GM23338 (cell line): ENCODE measurements around the gene TENT4B. TPM values are rescaled to one million over a fixed set of nuclear protein-coding genes. Genes with fewer than 3 reads are reported as not detected.

Experiments
- ATAC-seq: fragments of 200-7000 bp; cut with Tn5 transposase; 3 replicates; pipeline ENCODE4 v1.9.1; 2020
- DNase-seq: peaks from one replicate; pipeline ENCODE4 v3.0.0-alpha.2; 2015; ENCODE audit warnings: low spot score
- H2AFZ ChIP-seq: fragments of 200-600 bp; sonication (generic); 2 replicates; pipeline ENCODE4 v1.8.0; 2016; ENCODE audit warnings: antibody characterized with exemption, mild to moderate bottlenecking, moderate library complexity
- H3F3A ChIP-seq: fragments of 200-600 bp; sonication (generic); replicated peaks from 2 replicates; pipeline ENCODE4 v1.8.0; 2017; ENCODE audit warnings: antibody characterized with exemption, mixed run types, low read depth
- H3K27ac ChIP-seq: fragments of 200-600 bp; sonication (generic); 2 replicates; pipeline ENCODE4 v1.6.1; 2016; ENCODE audit warnings: low read depth
- H3K27me3 ChIP-seq: fragments of 200-600 bp; sonication (generic); 2 replicates; pipeline ENCODE4 v1.8.0; 2016; ENCODE audit warnings: mild to moderate bottlenecking, mixed run types, moderate library complexity; ENCODE audit not compliant: insufficient read depth
- H3K36me3 ChIP-seq: fragments of 200-600 bp; sonication (generic); 2 replicates; pipeline ENCODE4 v1.8.0; 2016; ENCODE audit warnings: mild to moderate bottlenecking; ENCODE audit not compliant: insufficient read depth
- H3K4me1 ChIP-seq: fragments of 200-600 bp; sonication (generic); 2 replicates; pipeline ENCODE4 v1.8.0; 2016; ENCODE audit warnings: mild to moderate bottlenecking, moderate library complexity; ENCODE audit not compliant: insufficient read depth
- H3K4me2 ChIP-seq: fragments of 200-600 bp; sonication (generic); 2 replicates; pipeline ENCODE4 v1.7.1; 2017; ENCODE audit warnings: mixed run types
- H3K4me3 ChIP-seq: fragments of 200-600 bp; sonication (generic); 2 replicates; pipeline ENCODE4 v1.6.1; 2016; ENCODE audit warnings: mixed run types
- H3K79me2 ChIP-seq: fragments of 200-600 bp; sonication (generic); replicated peaks from 2 replicates; pipeline ENCODE4 v1.8.0; 2017; ENCODE audit warnings: mild to moderate bottlenecking; ENCODE audit not compliant: insufficient read depth
- H3K9me2 ChIP-seq: fragments of 200-600 bp; sonication (generic); 2 replicates; pipeline ENCODE4 v1.8.0; 2017; ENCODE audit not compliant: insufficient read depth
- H4K20me1 ChIP-seq: fragments of 200-600 bp; sonication (generic); replicated peaks from 2 replicates; pipeline ENCODE4 v1.8.0; 2017; ENCODE audit warnings: mild to moderate bottlenecking; ENCODE audit not compliant: insufficient read depth
- H3K27ac Mint-ChIP-seq: 2 replicates; pipeline ENCODE4 v1.8.0; 2020; ENCODE audit warnings: inconsistent platforms, mild to moderate bottlenecking, moderate library complexity, mixed read lengths
- H3K27me3 Mint-ChIP-seq: 3 replicates; pipeline ENCODE4 v1.8.0; 2022; ENCODE audit warnings: low read depth, mild to moderate bottlenecking, moderate library complexity, mixed read lengths, inconsistent platforms; ENCODE audit not compliant: insufficient read depth, poor library complexity
- H3K36me3 Mint-ChIP-seq: 3 replicates; pipeline ENCODE4 v1.8.0; 2021; ENCODE audit warnings: low read depth, mild to moderate bottlenecking, inconsistent platforms, moderate library complexity, mixed read lengths
- H3K4me1 Mint-ChIP-seq: 3 replicates; pipeline ENCODE4 v1.8.0; 2020; ENCODE audit warnings: mild to moderate bottlenecking, inconsistent platforms, mixed read lengths
- H3K4me3 Mint-ChIP-seq: 3 replicates; pipeline ENCODE4 v1.8.0; 2021; ENCODE audit warnings: moderate library complexity, mild to moderate bottlenecking, inconsistent platforms, mixed read lengths
- H3K9me3 Mint-ChIP-seq: 3 replicates; pipeline ENCODE4 v1.8.0; 2020; ENCODE audit warnings: moderate library complexity, mild to moderate bottlenecking, inconsistent platforms, mixed read lengths
- CREB1 ChIP-seq: fragments of 250-450 bp; sonication (Bioruptor Pico); IDR thresholded peaks from 2 replicates; pipeline ENCODE4 v1.5.0; 2020; ENCODE audit warnings: low read depth, mild to moderate bottlenecking, moderate library complexity
- EZH2 ChIP-seq: fragments of 200-600 bp; sonication (generic); IDR thresholded peaks from one replicate; pipeline ENCODE4 v1.8.0; 2017; ENCODE audit warnings: antibody characterized with exemption, mild to moderate bottlenecking, low read depth; ENCODE audit not compliant: unreplicated experiment
- EZH2phosphoT487 ChIP-seq: fragments of 200-600 bp; sonication (generic); IDR thresholded peaks from one replicate; pipeline ENCODE4 v1.8.1; 2018; ENCODE audit warnings: antibody characterized with exemption; ENCODE audit not compliant: unreplicated experiment
- JUNB ChIP-seq: IDR thresholded peaks from one replicate; pipeline ENCODE4 v1.6.1; 2016; ENCODE audit warnings: antibody characterized with exemption; ENCODE audit not compliant: unreplicated experiment
- NANOG ChIP-seq: IDR thresholded peaks from 2 replicates; pipeline ENCODE4 v1.6.1; 2016; ENCODE audit warnings: antibody characterized with exemption, borderline replicate concordance
- POLR2AphosphoS5 ChIP-seq: IDR thresholded peaks from 2 replicates; pipeline ENCODE4 v1.6.1; 2016; ENCODE audit warnings: antibody characterized with exemption, low read depth
- STAT1 ChIP-seq: IDR thresholded peaks from one replicate; pipeline ENCODE4 v1.6.1; 2016; ENCODE audit warnings: antibody characterized with exemption; ENCODE audit not compliant: unreplicated experiment
- ZNF114 ChIP-seq: fragments of 250-450 bp; sonication (Bioruptor Pico); IDR thresholded peaks from 2 replicates; pipeline ENCODE4 v1.5.0; 2020; ENCODE audit warnings: mild to moderate bottlenecking, moderate library complexity
- ZNF331 ChIP-seq: fragments of 250-450 bp; sonication (Bioruptor Pico); IDR thresholded peaks from 2 replicates; pipeline ENCODE4 v1.5.0; 2020; ENCODE audit warnings: low read depth, mild to moderate bottlenecking, moderate library complexity
- polyA plus RNA-seq: library from polyadenylated mRNA; unstranded; fragments of >200 nt; fragmentation: Nextera tagmentation; extraction: Ambion mirVana; gene quantifications from 2 replicates; pipeline ENCODE4 v1.2.1, GENCODE V29; 2016
- total RNA-seq: library from RNA; depleted of rRNA; stranded (reverse); fragments of >200 nt; shearing (Covaris generic); gene quantifications from 2 replicates; pipeline ENCODE4 v1.2.3, GENCODE V29; 2014
- TF ChIP-seq, protein P1 (sequence below): IDR thresholded peaks from 2 replicates; pipeline ENCODE4 v1.6.1; 2016; ENCODE audit warnings: antibody characterized with exemption
- TF ChIP-seq, protein P2 (sequence below): IDR thresholded peaks from one replicate; pipeline ENCODE4 v1.6.1; 2018; ENCODE audit warnings: antibody characterized with exemption; ENCODE audit not compliant: unreplicated experiment
- TF ChIP-seq, protein P3 (sequence below), 2 experiments: fragments of 200-600 bp in 1 of 2; sonication (generic) in 1 of 2; conservative IDR thresholded peaks; 2 replicates each; pipeline versions ENCODE4 v1.5.1 to v1.6.1; 2016 to 2017; ENCODE audit warnings: antibody characterized with exemption in 2 of 2, low read depth in 2 of 2, mild to moderate bottlenecking in 2 of 2, moderate library complexity in 1 of 2
- TF ChIP-seq, protein P4 (sequence below): fragments of 250-450 bp; sonication (Bioruptor Pico); IDR thresholded peaks from 2 replicates; pipeline ENCODE4 v1.5.0; 2020; ENCODE audit warnings: mild to moderate bottlenecking, moderate library complexity

Gene TENT4B
- total and polyA plus RNA-seq, 2 experiments from 2014 or later, result 17.6 to 21.3 TPM

DNA sequence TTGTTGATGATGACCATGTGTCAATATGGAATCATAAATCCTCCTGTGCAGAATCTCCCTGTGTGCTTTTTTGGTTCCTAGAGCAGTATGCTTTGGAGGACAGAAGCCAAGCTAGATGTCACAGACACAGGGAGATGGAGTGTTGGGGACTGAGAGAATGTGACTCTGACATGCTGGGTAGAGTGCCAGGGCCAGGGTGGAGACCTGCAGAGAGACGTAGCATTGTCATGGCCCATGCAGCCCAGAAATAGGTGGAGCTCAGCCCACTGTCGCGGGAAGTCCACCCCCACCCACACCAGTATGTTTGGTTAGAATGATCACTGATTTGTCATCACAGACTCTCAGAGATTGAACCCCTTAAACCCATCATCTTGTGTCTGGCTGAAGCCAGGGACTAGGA, 74.0 kb downstream of the TENT4B start:
- Mint-ChIP-seq H3K4me3 (no peak overlapping the region), H3K4me1 (no peaks in the 10 kb centered on the region), H3K9me3 (no peaks in the 10 kb centered on the region), H3K27ac (no peak overlapping the region), H3K27me3 (peaks cover 4% of the 10 kb centered on the region), H3K36me3 (peaks cover 36% of the 10 kb centered on the region)
- H3K36me3 ChIP-seq, result peaks cover 5% of the 10 kb centered on the region; the same call in 1 of the 2 replicates
- H3K4me1 ChIP-seq, result no peaks in the 10 kb centered on the region
- no peak overlapping the region for H2AFZ ChIP-seq
- H3K9me2 ChIP-seq, result no peaks in the 10 kb centered on the region
- DNase-seq (no peak), ATAC-seq (no peak)
- H3K79me2 ChIP-seq, result no peaks in the 10 kb centered on the region
- H4K20me1 ChIP-seq, result no peaks in the 10 kb centered on the region
- no peak for TF ChIP-seq NANOG
- no peak for TF ChIP-seq EZH2phosphoT487
- no peak for TF ChIP-seq POLR2AphosphoS5
- no peak for TF ChIP-seq JUNB
- no peak for TF ChIP-seq ZNF114
- TF ChIP-seq, protein P1, sequence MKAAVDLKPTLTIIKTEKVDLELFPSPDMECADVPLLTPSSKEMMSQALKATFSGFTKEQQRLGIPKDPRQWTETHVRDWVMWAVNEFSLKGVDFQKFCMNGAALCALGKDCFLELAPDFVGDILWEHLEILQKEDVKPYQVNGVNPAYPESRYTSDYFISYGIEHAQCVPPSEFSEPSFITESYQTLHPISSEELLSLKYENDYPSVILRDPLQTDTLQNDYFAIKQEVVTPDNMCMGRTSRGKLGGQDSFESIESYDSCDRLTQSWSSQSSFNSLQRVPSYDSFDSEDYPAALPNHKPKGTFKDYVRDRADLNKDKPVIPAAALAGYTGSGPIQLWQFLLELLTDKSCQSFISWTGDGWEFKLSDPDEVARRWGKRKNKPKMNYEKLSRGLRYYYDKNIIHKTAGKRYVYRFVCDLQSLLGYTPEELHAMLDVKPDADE, result no peak
- TF ChIP-seq, protein P2, sequence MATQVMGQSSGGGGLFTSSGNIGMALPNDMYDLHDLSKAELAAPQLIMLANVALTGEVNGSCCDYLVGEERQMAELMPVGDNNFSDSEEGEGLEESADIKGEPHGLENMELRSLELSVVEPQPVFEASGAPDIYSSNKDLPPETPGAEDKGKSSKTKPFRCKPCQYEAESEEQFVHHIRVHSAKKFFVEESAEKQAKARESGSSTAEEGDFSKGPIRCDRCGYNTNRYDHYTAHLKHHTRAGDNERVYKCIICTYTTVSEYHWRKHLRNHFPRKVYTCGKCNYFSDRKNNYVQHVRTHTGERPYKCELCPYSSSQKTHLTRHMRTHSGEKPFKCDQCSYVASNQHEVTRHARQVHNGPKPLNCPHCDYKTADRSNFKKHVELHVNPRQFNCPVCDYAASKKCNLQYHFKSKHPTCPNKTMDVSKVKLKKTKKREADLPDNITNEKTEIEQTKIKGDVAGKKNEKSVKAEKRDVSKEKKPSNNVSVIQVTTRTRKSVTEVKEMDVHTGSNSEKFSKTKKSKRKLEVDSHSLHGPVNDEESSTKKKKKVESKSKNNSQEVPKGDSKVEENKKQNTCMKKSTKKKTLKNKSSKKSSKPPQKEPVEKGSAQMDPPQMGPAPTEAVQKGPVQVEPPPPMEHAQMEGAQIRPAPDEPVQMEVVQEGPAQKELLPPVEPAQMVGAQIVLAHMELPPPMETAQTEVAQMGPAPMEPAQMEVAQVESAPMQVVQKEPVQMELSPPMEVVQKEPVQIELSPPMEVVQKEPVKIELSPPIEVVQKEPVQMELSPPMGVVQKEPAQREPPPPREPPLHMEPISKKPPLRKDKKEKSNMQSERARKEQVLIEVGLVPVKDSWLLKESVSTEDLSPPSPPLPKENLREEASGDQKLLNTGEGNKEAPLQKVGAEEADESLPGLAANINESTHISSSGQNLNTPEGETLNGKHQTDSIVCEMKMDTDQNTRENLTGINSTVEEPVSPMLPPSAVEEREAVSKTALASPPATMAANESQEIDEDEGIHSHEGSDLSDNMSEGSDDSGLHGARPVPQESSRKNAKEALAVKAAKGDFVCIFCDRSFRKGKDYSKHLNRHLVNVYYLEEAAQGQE, result no peak
- no peak for TF ChIP-seq STAT1
- TF ChIP-seq, protein P3, sequence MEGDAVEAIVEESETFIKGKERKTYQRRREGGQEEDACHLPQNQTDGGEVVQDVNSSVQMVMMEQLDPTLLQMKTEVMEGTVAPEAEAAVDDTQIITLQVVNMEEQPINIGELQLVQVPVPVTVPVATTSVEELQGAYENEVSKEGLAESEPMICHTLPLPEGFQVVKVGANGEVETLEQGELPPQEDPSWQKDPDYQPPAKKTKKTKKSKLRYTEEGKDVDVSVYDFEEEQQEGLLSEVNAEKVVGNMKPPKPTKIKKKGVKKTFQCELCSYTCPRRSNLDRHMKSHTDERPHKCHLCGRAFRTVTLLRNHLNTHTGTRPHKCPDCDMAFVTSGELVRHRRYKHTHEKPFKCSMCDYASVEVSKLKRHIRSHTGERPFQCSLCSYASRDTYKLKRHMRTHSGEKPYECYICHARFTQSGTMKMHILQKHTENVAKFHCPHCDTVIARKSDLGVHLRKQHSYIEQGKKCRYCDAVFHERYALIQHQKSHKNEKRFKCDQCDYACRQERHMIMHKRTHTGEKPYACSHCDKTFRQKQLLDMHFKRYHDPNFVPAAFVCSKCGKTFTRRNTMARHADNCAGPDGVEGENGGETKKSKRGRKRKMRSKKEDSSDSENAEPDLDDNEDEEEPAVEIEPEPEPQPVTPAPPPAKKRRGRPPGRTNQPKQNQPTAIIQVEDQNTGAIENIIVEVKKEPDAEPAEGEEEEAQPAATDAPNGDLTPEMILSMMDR (conservative IDR thresholded peaks at IDR 0.05; ENCODE audit: low read depth in 2 of 2), result no peak
- TF ChIP-seq, protein P4, sequence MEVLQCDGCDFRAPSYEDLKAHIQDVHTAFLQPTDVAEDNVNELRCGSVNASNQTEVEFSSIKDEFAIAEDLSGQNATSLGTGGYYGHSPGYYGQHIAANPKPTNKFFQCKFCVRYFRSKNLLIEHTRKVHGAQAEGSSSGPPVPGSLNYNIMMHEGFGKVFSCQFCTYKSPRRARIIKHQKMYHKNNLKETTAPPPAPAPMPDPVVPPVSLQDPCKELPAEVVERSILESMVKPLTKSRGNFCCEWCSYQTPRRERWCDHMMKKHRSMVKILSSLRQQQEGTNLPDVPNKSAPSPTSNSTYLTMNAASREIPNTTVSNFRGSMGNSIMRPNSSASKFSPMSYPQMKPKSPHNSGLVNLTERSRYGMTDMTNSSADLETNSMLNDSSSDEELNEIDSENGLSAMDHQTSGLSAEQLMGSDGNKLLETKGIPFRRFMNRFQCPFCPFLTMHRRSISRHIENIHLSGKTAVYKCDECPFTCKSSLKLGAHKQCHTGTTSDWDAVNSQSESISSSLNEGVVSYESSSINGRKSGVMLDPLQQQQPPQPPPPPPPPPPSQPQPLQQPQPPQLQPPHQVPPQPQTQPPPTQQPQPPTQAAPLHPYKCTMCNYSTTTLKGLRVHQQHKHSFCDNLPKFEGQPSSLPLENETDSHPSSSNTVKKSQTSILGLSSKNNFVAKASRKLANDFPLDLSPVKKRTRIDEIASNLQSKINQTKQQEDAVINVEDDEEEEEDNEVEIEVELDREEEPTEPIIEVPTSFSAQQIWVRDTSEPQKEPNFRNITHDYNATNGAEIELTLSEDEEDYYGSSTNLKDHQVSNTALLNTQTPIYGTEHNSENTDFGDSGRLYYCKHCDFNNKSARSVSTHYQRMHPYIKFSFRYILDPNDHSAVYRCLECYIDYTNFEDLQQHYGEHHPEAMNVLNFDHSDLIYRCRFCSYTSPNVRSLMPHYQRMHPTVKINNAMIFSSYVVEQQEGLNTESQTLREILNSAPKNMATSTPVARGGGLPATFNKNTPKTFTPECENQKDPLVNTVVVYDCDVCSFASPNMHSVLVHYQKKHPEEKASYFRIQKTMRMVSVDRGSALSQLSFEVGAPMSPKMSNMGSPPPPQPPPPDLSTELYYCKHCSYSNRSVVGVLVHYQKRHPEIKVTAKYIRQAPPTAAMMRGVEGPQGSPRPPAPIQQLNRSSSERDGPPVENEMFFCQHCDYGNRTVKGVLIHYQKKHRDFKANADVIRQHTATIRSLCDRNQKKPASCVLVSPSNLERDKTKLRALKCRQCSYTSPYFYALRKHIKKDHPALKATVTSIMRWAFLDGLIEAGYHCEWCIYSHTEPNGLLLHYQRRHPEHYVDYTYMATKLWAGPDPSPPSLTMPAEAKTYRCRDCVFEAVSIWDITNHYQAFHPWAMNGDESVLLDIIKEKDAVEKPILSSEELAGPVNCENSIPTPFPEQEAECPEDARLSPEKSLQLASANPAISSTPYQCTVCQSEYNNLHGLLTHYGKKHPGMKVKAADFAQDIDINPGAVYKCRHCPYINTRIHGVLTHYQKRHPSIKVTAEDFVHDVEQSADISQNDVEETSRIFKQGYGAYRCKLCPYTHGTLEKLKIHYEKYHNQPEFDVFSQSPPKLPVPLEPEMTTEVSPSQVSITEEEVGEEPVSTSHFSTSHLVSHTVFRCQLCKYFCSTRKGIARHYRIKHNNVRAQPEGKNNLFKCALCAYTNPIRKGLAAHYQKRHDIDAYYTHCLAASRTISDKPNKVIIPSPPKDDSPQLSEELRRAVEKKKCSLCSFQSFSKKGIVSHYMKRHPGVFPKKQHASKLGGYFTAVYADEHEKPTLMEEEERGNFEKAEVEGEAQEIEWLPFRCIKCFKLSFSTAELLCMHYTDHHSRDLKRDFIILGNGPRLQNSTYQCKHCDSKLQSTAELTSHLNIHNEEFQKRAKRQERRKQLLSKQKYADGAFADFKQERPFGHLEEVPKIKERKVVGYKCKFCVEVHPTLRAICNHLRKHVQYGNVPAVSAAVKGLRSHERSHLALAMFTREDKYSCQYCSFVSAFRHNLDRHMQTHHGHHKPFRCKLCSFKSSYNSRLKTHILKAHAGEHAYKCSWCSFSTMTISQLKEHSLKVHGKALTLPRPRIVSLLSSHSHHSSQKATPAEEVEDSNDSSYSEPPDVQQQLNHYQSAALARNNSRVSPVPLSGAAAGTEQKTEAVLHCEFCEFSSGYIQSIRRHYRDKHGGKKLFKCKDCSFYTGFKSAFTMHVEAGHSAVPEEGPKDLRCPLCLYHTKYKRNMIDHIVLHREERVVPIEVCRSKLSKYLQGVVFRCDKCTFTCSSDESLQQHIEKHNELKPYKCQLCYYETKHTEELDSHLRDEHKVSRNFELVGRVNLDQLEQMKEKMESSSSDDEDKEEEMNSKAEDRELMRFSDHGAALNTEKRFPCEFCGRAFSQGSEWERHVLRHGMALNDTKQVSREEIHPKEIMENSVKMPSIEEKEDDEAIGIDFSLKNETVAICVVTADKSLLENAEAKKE (CRISPR knock-in tag), result no peak
- TF ChIP-seq CREB1 (CRISPR knock-in tag), result no peak
- no peak for TF ChIP-seq ZNF331 (CRISPR knock-in tag)
- TF ChIP-seq EZH2, result no peak
- no peak overlapping the region for H3K4me2 ChIP-seq
- no peaks in the 10 kb centered on the region for H3F3A ChIP-seq
- H3K4me3 ChIP-seq, result no peak overlapping the region
- no peaks in the 10 kb centered on the region for H3K27me3 ChIP-seq
- H3K27ac ChIP-seq, result no peak overlapping the region
